ENCODE data around the gene MINDY4. TPM values are rescaled to one million over a fixed set of nuclear protein-coding genes. Genes with fewer than 3 reads are reported as not detected.
"Not testable (repeated sequence)": the region's sequence is repeated elsewhere in the genome, so short reads cannot be mapped to it uniquely, and the experiment has no call there.

Gene MINDY4
- total and polyA plus RNA-seq, 2 of the 8 experiments (the other 6 are each of a cell fraction or from before 2014, with no cell fraction given): 1.3 to 3.6 TPM

DNA sequence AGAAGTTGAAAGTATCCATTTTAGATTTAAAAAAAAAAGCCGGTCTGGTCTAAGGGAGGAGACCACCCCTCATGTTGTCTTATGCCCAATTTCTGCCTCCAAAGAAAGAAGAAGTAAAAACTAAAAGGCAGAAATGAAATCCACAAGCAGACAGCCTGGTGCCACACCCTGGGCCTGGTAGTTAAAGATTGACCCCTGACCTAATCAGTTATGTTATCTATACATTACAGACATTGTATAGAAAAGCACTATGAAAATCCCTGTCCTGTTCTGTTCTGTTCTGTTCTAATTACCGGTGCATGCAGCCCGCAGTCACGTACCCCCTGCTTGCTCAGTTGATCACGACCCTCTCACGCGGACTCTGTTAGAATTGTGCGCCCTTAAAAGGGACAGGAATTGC lies 36.3 kb downstream of the MINDY4 start:
- WGBS, 2 experiments (ENCODE audit: extremely low coverage in 1 of 2, insufficient coverage in 1 of 2, insufficient read length in 1 of 2, insufficient replicate concordance in 2 of 2, low coverage in 1 of 2, low lambda C conversion rate in 2 of 2, missing lambda C conversion rate in 1 of 2): 92% methylated on average over 8 of the region's 8 CpGs; no CpG with 5 or more reads in 1 of the 2 experiments
- H3K23ac ChIP-seq (ENCODE audit: insufficient read length); H3K27ac ChIP-seq (ENCODE audit: low read depth, low read length); FAIRE-seq; H3K18ac ChIP-seq (ENCODE audit: extremely low read depth, low read length); H3K4ac ChIP-seq (replicated peaks; ENCODE audit: insufficient read length, low read depth, low read length); H4K8ac ChIP-seq (ENCODE audit: extremely low read depth, insufficient read depth, low read length); H2BK20ac ChIP-seq (ENCODE audit: low read length); H4K20me1 ChIP-seq (replicated peaks in 1 of 2; ENCODE audit: control insufficient read depth in 1 of 2, insufficient read depth in 2 of 2, low read length in 2 of 2); H2BK15ac ChIP-seq (ENCODE audit: low read length); H3K9ac ChIP-seq (replicated peaks in 1 of 4; ENCODE audit: extremely low read depth in 1 of 4, low read depth in 3 of 4, low read length in 3 of 4); H3K56ac ChIP-seq (replicated peaks; ENCODE audit: insufficient read length, low read depth, low read length); H3K4me3 ChIP-seq (ENCODE audit: extremely low read depth in 1 of 4, insufficient read depth in 2 of 4, low read depth in 3 of 4, low read length in 4 of 4); H3K14ac ChIP-seq (ENCODE audit: insufficient read length); H3K23me2 ChIP-seq (ENCODE audit: low read depth, low read length); H2AK5ac ChIP-seq (ENCODE audit: low read depth, low read length); H3K79me1 ChIP-seq (ENCODE audit: low read depth, low read length); H4K5ac ChIP-seq (ENCODE audit: insufficient read length, low read depth, low read length); H2BK12ac ChIP-seq (ENCODE audit: low read depth, low read length); H2AFZ ChIP-seq (ENCODE audit: low read length); H3K79me2 ChIP-seq (ENCODE audit: control insufficient read depth in 1 of 2, insufficient read depth in 2 of 2, low read length in 2 of 2); H2BK120ac ChIP-seq (replicated peaks; ENCODE audit: low read depth, low read length); DNase-seq (ENCODE audit: low read depth in 1 of 2, low spot score in 2 of 2); H3K4me1 ChIP-seq (replicated peaks in 1 of 4; ENCODE audit: control insufficient read depth in 3 of 4, insufficient read depth in 4 of 4, low read length in 3 of 4); H2BK5ac ChIP-seq (ENCODE audit: low read depth, low read length); POLR2A ChIA-PET (ENCODE audit: partially characterized antibody); H3K27me3 ChIP-seq (replicated peaks in 1 of 4; ENCODE audit: control insufficient read depth in 3 of 4, extremely low read depth in 1 of 4, insufficient read depth in 3 of 4, low read length in 3 of 4); H3K9me3 ChIP-seq (ENCODE audit: insufficient read depth in 2 of 2, low read depth in 1 of 2, low read length in 1 of 2); H4K91ac ChIP-seq (replicated peaks; ENCODE audit: insufficient read length, low read length); H3K4me2 ChIP-seq (ENCODE audit: insufficient read depth in 1 of 2, low read depth in 2 of 2, low read length in 2 of 2); H3K36me3 ChIP-seq (ENCODE audit: control insufficient read depth in 2 of 4, insufficient read depth in 4 of 4, low read length in 3 of 4): not testable (repeated sequence)
- CTCF ChIA-PET (ENCODE audit: partially characterized antibody): interaction anchor here (1.0 kb wide), 1 partner anchor 8 kb away, joined by 3 read pairs; no protein-coding TSS in a partner anchor

DNA sequence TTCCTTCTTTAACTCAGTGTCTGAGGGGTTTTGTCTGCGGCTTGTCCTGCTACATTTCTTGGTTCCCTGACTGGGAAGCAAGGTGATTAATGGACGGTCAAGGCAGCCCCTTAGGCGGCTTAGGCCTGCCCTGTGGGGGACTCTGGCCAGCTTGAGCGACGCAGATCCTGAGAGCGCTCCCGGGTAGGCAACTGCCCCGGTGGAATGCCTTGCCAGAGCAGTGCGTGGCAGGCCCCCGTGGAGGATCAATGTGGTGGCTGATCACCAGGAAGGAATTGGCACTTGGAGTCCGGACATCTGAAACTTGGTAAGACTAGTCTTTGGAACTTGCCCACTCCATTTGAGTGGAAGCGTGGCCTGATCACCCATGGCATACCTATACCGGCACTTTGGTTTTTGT lies 36.7 kb downstream of the MINDY4 start:
- H2BK12ac ChIP-seq (ENCODE audit: low read depth, low read length); FAIRE-seq; H4K91ac ChIP-seq (replicated peaks; ENCODE audit: insufficient read length, low read length); H2BK20ac ChIP-seq (ENCODE audit: low read length); H3K4me1 ChIP-seq (replicated peaks in 1 of 4; ENCODE audit: control insufficient read depth in 3 of 4, insufficient read depth in 4 of 4, low read length in 3 of 4); H3K4me2 ChIP-seq (ENCODE audit: insufficient read depth in 1 of 2, low read depth in 2 of 2, low read length in 2 of 2); H3K9me3 ChIP-seq (ENCODE audit: insufficient read depth in 2 of 2, low read depth in 1 of 2, low read length in 1 of 2); DNase-seq (ENCODE audit: low read depth in 1 of 2, low spot score in 2 of 2); H3K79me2 ChIP-seq (ENCODE audit: control insufficient read depth in 1 of 2, insufficient read depth in 2 of 2, low read length in 2 of 2); H3K18ac ChIP-seq (ENCODE audit: extremely low read depth, low read length); H3K9ac ChIP-seq (replicated peaks in 1 of 4; ENCODE audit: extremely low read depth in 1 of 4, low read depth in 3 of 4, low read length in 3 of 4); H2BK15ac ChIP-seq (ENCODE audit: low read length); H3K23ac ChIP-seq (ENCODE audit: insufficient read length); H2AK5ac ChIP-seq (ENCODE audit: low read depth, low read length); H3K23me2 ChIP-seq (ENCODE audit: low read depth, low read length); H4K8ac ChIP-seq (ENCODE audit: extremely low read depth, insufficient read depth, low read length); H3K4ac ChIP-seq (replicated peaks; ENCODE audit: insufficient read length, low read depth, low read length); H3K79me1 ChIP-seq (ENCODE audit: low read depth, low read length); H3K14ac ChIP-seq (ENCODE audit: insufficient read length); H3K36me3 ChIP-seq (ENCODE audit: control insufficient read depth in 2 of 4, insufficient read depth in 4 of 4, low read length in 3 of 4); POLR2A ChIA-PET (ENCODE audit: partially characterized antibody); H4K5ac ChIP-seq (ENCODE audit: insufficient read length, low read depth, low read length); H3K56ac ChIP-seq (replicated peaks; ENCODE audit: insufficient read length, low read depth, low read length); H2BK120ac ChIP-seq (replicated peaks; ENCODE audit: low read depth, low read length); H3K27ac ChIP-seq (ENCODE audit: low read depth, low read length); H3K27me3 ChIP-seq (replicated peaks in 1 of 4; ENCODE audit: control insufficient read depth in 3 of 4, extremely low read depth in 1 of 4, insufficient read depth in 3 of 4, low read length in 3 of 4); H4K20me1 ChIP-seq (replicated peaks in 1 of 2; ENCODE audit: control insufficient read depth in 1 of 2, insufficient read depth in 2 of 2, low read length in 2 of 2); H2BK5ac ChIP-seq (ENCODE audit: low read depth, low read length); H3K4me3 ChIP-seq (ENCODE audit: extremely low read depth in 1 of 4, insufficient read depth in 2 of 4, low read depth in 3 of 4, low read length in 4 of 4); H2AFZ ChIP-seq (ENCODE audit: low read length): not testable (repeated sequence)
- WGBS, 2 experiments (ENCODE audit: extremely low coverage in 1 of 2, insufficient coverage in 1 of 2, insufficient read length in 1 of 2, insufficient replicate concordance in 2 of 2, low coverage in 1 of 2, low lambda C conversion rate in 2 of 2, missing lambda C conversion rate in 1 of 2): 94% methylated on average over 13 of the region's 13 CpGs; no CpG with 5 or more reads in 1 of the 2 experiments
- CTCF ChIA-PET (ENCODE audit: partially characterized antibody): interaction anchor here (1.0 kb wide), 1 partner anchor 9 kb away, joined by 3 read pairs; no protein-coding TSS in a partner anchor

All from H1 (cell line).